Ishikawa (cell line): Measurements from ENCODE around the gene PIEZO2.

ENCODE experiments used
- CEBPB ChIP-seq: IDR thresholded peaks from 2 replicates; pipeline ENCODE4 v1.6.1; 2012
- CREB1 ChIP-seq: IDR thresholded peaks from 2 replicates; pipeline ENCODE4 v1.6.1; 2012; ENCODE audit warnings: low read depth
- EGR1 ChIP-seq: IDR thresholded peaks from 2 replicates; pipeline ENCODE4 v1.6.1; 2012
- EP300 ChIP-seq: IDR thresholded peaks from 2 replicates; pipeline ENCODE4 v1.6.1; 2012; ENCODE audit warnings: borderline replicate concordance
- RAD21 ChIP-seq: IDR thresholded peaks from 2 replicates; pipeline ENCODE4 v1.6.1; 2012; ENCODE audit warnings: low read depth
- REST ChIP-seq: IDR thresholded peaks from 2 replicates; pipeline ENCODE4 v1.6.1; 2012; ENCODE audit warnings: low read depth, mild to moderate bottlenecking
- TAF1 ChIP-seq: IDR thresholded peaks from 2 replicates; pipeline ENCODE4 v1.6.1; 2012; ENCODE audit warnings: low read depth, mild to moderate bottlenecking
- ZBTB7A ChIP-seq: IDR thresholded peaks from 2 replicates; pipeline ENCODE4 v1.6.1; 2012; ENCODE audit warnings: low read depth
- TF ChIP-seq, protein P1 (sequence below): IDR thresholded peaks from 2 replicates; pipeline ENCODE4 v1.6.1; 2012

- TF ChIP-seq REST = no peak
- no peak for TF ChIP-seq TAF1
- no peak for TF ChIP-seq ZBTB7A
- no peak for TF ChIP-seq CEBPB
- no peak for TF ChIP-seq EGR1
- no peak for TF ChIP-seq EP300
- TF ChIP-seq, protein P1, sequence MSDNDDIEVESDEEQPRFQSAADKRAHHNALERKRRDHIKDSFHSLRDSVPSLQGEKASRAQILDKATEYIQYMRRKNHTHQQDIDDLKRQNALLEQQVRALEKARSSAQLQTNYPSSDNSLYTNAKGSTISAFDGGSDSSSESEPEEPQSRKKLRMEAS = no peak
- no peak for TF ChIP-seq RAD21
- no peak for TF ChIP-seq CREB1
Observed at GRCh38 chr18:11160313-11160712, 10.9 kb upstream of the PIEZO2 start.
